Superior temporal gyrus (tissue), 1 donor: Measurements from ENCODE around the gene ZNF20.

Experiments used
- DNase-seq: peaks from one replicate; pipeline ENCODE4 v3.0.0-alpha.2; 2016; ENCODE audit errors: extremely low spot score

ZNF20 gene

GRCh38 chr19:12139885-12140544 lies at the start of gene ZNF20:
ZNF20 (minus strand) TSS chr19:12140350; CDS start chr19:12140182, 168 bp downstream.
- DNase-seq = peak; percentile 98

- DNase-seq = no peak
These were observed 47.5 kb upstream of the ZNF20 start for GRCh38 chr19:12187625-12188024.

GRCh38 chr19:12180377-12180776 lies 40.2 kb upstream of the ZNF20 start:
- DNase-seq = no peak

- DNase-seq = no peak
These were observed 26.5 kb upstream of the ZNF20 start for GRCh38 chr19:12166626-12167025.

- no peak for DNase-seq
These were observed 23.7 kb upstream of the ZNF20 start for GRCh38 chr19:12163826-12164225.

- DNase-seq = peak; percentile 96
These were observed 23.0 kb upstream of the ZNF20 start, which contains the start of gene ZNF136 for GRCh38 chr19:12162882-12163806. ZNF136 (plus strand) TSS chr19:12163096; CDS start chr19:12163204, 108 bp downstream.

- no peak for DNase-seq
These were observed 22.3 kb upstream of the ZNF20 start for GRCh38 chr19:12162513-12162881.

- DNase-seq = no peak
These were observed 19.7 kb upstream of the ZNF20 start for GRCh38 chr19:12159773-12160414.

- DNase-seq = peak; percentile 84
These were observed 16.3 kb upstream of the ZNF20 start, which contains the start of gene ZNF625 for GRCh38 chr19:12156223-12157058. ZNF625 (minus strand) TSS chr19:12156734; CDS start chr19:12156558, 176 bp downstream.

GRCh38 chr19:12155324-12155860 lies 15.2 kb upstream of the ZNF20 start:
- DNase-seq = no peak

- no peak for DNase-seq
These were observed 5.2 kb upstream of the ZNF20 start for GRCh38 chr19:12145348-12145747.

- DNase-seq = no peak
These were observed 1.2 kb upstream of the ZNF20 start for GRCh38 chr19:12141405-12141736.

GRCh38 chr19:12140545-12141404 lies 625 bp upstream of the ZNF20 start:
- peak; percentile 97 for DNase-seq

- no peak for DNase-seq
These were observed 881 bp downstream of the ZNF20 start for GRCh38 chr19:12139269-12139668.

GRCh38 chr19:12137221-12137940 lies 2.8 kb downstream of the ZNF20 start:
- DNase-seq = no peak

GRCh38 chr19:12133069-12133468 lies 7.1 kb downstream of the ZNF20 start:
- no peak for DNase-seq

GRCh38 chr19:12126707-12127106 lies 13.4 kb downstream of the ZNF20 start:
- peak; percentile 35 for DNase-seq

- no peak for DNase-seq
These were observed 22.8 kb downstream of the ZNF20 start for GRCh38 chr19:12117201-12117970.

GRCh38 chr19:12113121-12113520 lies 27.0 kb downstream of the ZNF20 start:
- no peak for DNase-seq
